SK-N-SH (cell line): ENCODE measurements around the gene LPCAT1.
"Not testable (repeated sequence)": the region's sequence is repeated elsewhere in the genome, so short reads cannot be mapped to it uniquely, and the experiment has no call there.

ENCODE experiments used
- CHD2 ChIP-seq: fragments of 150-350 bp; IDR thresholded peaks from 2 replicates; pipeline ENCODE4 v1.6.1; 2018; ENCODE audit warnings: low read length; ENCODE audit not compliant: partially characterized antibody
- CTCF ChIP-seq: fragments of 200-600 bp; sonication (generic); IDR thresholded peaks from 2 replicates; pipeline ENCODE4 v1.6.1; 2017; ENCODE audit warnings: antibody characterized with exemption, mild to moderate bottlenecking, moderate library complexity
- ELF1 ChIP-seq: IDR thresholded peaks from 2 replicates; pipeline ENCODE4 v1.4.0; 2012
- EP300 ChIP-seq, 2 experiments: IDR thresholded peaks; 2 replicates each; pipeline versions ENCODE4 v1.4.0 to v1.6.1; 2012; ENCODE audit warnings: borderline replicate concordance in 1 of 2, low read depth in 1 of 2, low read length in 1 of 2
- FOSL2 ChIP-seq: IDR thresholded peaks from 2 replicates; pipeline ENCODE4 v1.4.0; 2012; ENCODE audit warnings: low read depth, mild to moderate bottlenecking, moderate library complexity, borderline replicate concordance
- GABPA ChIP-seq: IDR thresholded peaks from 2 replicates; pipeline ENCODE4 v1.4.0; 2012; ENCODE audit warnings: low read depth, mild to moderate bottlenecking
- JUND ChIP-seq: IDR thresholded peaks from 2 replicates; pipeline ENCODE4 v1.4.0; 2012
- NRF1 ChIP-seq: IDR thresholded peaks from 2 replicates; pipeline ENCODE4 v1.6.1; 2012; ENCODE audit warnings: low read depth, mild to moderate bottlenecking, low read length
- POLR2AphosphoS5 ChIP-seq: IDR thresholded peaks from 2 replicates; pipeline ENCODE4 v1.6.1; 2012; ENCODE audit warnings: low read depth, low read length
- RAD21 ChIP-seq: IDR thresholded peaks from 2 replicates; pipeline ENCODE4 v1.6.1; 2012; ENCODE audit warnings: mild to moderate bottlenecking, low read length
- REST ChIP-seq: IDR thresholded peaks from 2 replicates; pipeline ENCODE4 v1.6.1; 2012; ENCODE audit warnings: mild to moderate bottlenecking, low read depth, low read length, moderate library complexity
- RXRA ChIP-seq: IDR thresholded peaks from 2 replicates; pipeline ENCODE4 v1.4.0; 2012; ENCODE audit warnings: low read depth, mild to moderate bottlenecking, borderline replicate concordance
- TAF1 ChIP-seq: IDR thresholded peaks from 2 replicates; pipeline ENCODE4 v1.6.1; 2012; ENCODE audit warnings: low read depth, mild to moderate bottlenecking, low read length, moderate library complexity, borderline replicate concordance
- TCF12 ChIP-seq: IDR thresholded peaks from 2 replicates; pipeline ENCODE4 v1.4.0; 2012

GRCh38 chr5:1459435-1459834 lies 64.3 kb downstream of the LPCAT1 start:
- not testable (repeated sequence) for TF ChIP-seq EP300 (IDR thresholded peaks at IDR 0.05; ENCODE audit: borderline replicate concordance in 1 of 2, low read depth in 1 of 2, low read length in 1 of 2); CTCF; RAD21; POLR2AphosphoS5; TAF1; ELF1; REST; GABPA; FOSL2; CHD2; TCF12; JUND; NRF1; RXRA
